Neuronal stem cell (in vitro differentiated cells): Measurements from ENCODE around the gene PPM1K.

Experiments
- DNase-seq: peaks from one replicate; pipeline ENCODE4 v3.0.0-alpha.2; 2013; ENCODE audit warnings: low spot score
- H2AFZ ChIP-seq: one replicate; pipeline ENCODE4 v1.6.1; 2013; ENCODE audit warnings: mild to moderate bottlenecking, low read length, inconsistent platforms
- H2AK5ac ChIP-seq: 2 replicates; pipeline ENCODE4 v1.6.1; 2013; ENCODE audit warnings: low read depth, mild to moderate bottlenecking, inconsistent platforms, low read length, moderate library complexity, mixed read lengths
- H2BK120ac ChIP-seq: 2 replicates; pipeline ENCODE4 v1.6.1; 2013; ENCODE audit warnings: low read depth, mild to moderate bottlenecking, inconsistent platforms, low read length, moderate library complexity, mixed read lengths
- H2BK12ac ChIP-seq: one replicate; pipeline ENCODE4 v1.6.1; 2013; ENCODE audit warnings: low read length, inconsistent platforms
- H2BK15ac ChIP-seq: 2 replicates; pipeline ENCODE4 v1.6.1; 2013; ENCODE audit warnings: mild to moderate bottlenecking, low read length, inconsistent platforms, mixed read lengths
- H2BK5ac ChIP-seq: one replicate; pipeline ENCODE4 v1.6.1; 2013; ENCODE audit warnings: inconsistent platforms, mild to moderate bottlenecking, low read length, moderate library complexity
- H3K14ac ChIP-seq: one replicate; pipeline ENCODE4 v1.6.1; 2013; ENCODE audit warnings: low read length, inconsistent platforms
- H3K18ac ChIP-seq: 2 replicates; pipeline ENCODE4 v1.6.1; 2013; ENCODE audit warnings: low read length, inconsistent platforms
- H3K23ac ChIP-seq: 2 replicates; pipeline ENCODE4 v1.6.1; 2013; ENCODE audit warnings: low read depth, mild to moderate bottlenecking, mixed read lengths, low read length, inconsistent platforms; ENCODE audit not compliant: poor library complexity
- H3K27ac ChIP-seq: replicated peaks from 3 replicates; pipeline ENCODE4 v1.5.1; 2013; ENCODE audit warnings: low read length, inconsistent platforms
- H3K27me3 ChIP-seq, 3 experiments: 2 replicates each; pipeline ENCODE4 v1.6.1; 2013; ENCODE audit warnings: low read length in 3 of 3, mild to moderate bottlenecking in 2 of 3, inconsistent platforms in 1 of 3, low read depth in 1 of 3, mixed read lengths in 1 of 3, moderate library complexity in 1 of 3; ENCODE audit not compliant: control insufficient read depth in 3 of 3, insufficient read depth in 3 of 3
- H3K36me3 ChIP-seq, 2 donors: replicated peaks in 1 of 2; 2 replicates each; pipeline ENCODE4 v1.6.1; 2013; ENCODE audit warnings: low read length in 2 of 2; ENCODE audit not compliant: control insufficient read depth in 2 of 2, insufficient read depth in 2 of 2
- H3K4ac ChIP-seq: 2 replicates; pipeline ENCODE4 v1.6.1; 2013; ENCODE audit warnings: inconsistent platforms, mild to moderate bottlenecking, low read length, moderate library complexity
- H3K4me1 ChIP-seq, 2 donors: 1 replicate in 1 of 2; 2 replicates in 1 of 2; pipeline ENCODE4 v1.6.1; 2013; ENCODE audit warnings: low read length in 2 of 2, low read depth in 1 of 2; ENCODE audit not compliant: control insufficient read depth in 2 of 2, insufficient read depth in 1 of 2
- H3K4me2 ChIP-seq: one replicate; pipeline ENCODE4 v1.6.1; 2013; ENCODE audit warnings: mild to moderate bottlenecking, low read length, inconsistent platforms; ENCODE audit not compliant: insufficient read depth, poor library complexity, severe bottlenecking
- H3K4me3 ChIP-seq, 2 donors: 2 replicates each; pipeline ENCODE4 v1.5.1; 2013; ENCODE audit warnings: low read length in 2 of 2, mild to moderate bottlenecking in 2 of 2, inconsistent platforms in 1 of 2, moderate library complexity in 1 of 2
- H3K79me1 ChIP-seq: one replicate; pipeline ENCODE4 v1.6.1; 2013; ENCODE audit warnings: low read depth, mild to moderate bottlenecking, inconsistent platforms, low read length, moderate library complexity
- H3K9ac ChIP-seq: one replicate; pipeline ENCODE4 v1.6.1; 2013; ENCODE audit warnings: mild to moderate bottlenecking, low read depth, low read length, inconsistent platforms; ENCODE audit not compliant: poor library complexity
- H3K9me3 ChIP-seq, 2 donors: replicated peaks in 1 of 2; 2 replicates each; pipeline versions ENCODE3 to v1.6.1; 2013; ENCODE audit warnings: low read length in 2 of 2, mild to moderate bottlenecking in 2 of 2, inconsistent platforms in 1 of 2, low read depth in 1 of 2, mixed read lengths in 1 of 2, moderate library complexity in 1 of 2; ENCODE audit not compliant: control insufficient read depth in 2 of 2, insufficient read depth in 1 of 2
- H4K8ac ChIP-seq: one replicate; pipeline ENCODE4 v1.6.1; 2013; ENCODE audit warnings: low read depth, mild to moderate bottlenecking, inconsistent platforms, low read length, moderate library complexity
- H4K91ac ChIP-seq: one replicate; pipeline ENCODE4 v1.6.1; 2013; ENCODE audit warnings: low read length, low read depth, mild to moderate bottlenecking, inconsistent platforms; ENCODE audit not compliant: poor library complexity
- WGBS, 2 donors: extraction: QIAGEN DNeasy Blood & Tissue Kit; methylation state at CpG; one replicate each; pipeline ENCODE4 v1.1.7; 2013; ENCODE audit warnings: missing lambda C conversion rate in 2 of 2, mixed read lengths in 1 of 2; ENCODE audit not compliant: insufficient read length in 2 of 2, insufficient replicate concordance in 1 of 2; ENCODE audit errors: extremely low coverage in 2 of 2; 5-methylcytosine and 5-hydroxymethylcytosine counted together

Gene PPM1K

DNA sequence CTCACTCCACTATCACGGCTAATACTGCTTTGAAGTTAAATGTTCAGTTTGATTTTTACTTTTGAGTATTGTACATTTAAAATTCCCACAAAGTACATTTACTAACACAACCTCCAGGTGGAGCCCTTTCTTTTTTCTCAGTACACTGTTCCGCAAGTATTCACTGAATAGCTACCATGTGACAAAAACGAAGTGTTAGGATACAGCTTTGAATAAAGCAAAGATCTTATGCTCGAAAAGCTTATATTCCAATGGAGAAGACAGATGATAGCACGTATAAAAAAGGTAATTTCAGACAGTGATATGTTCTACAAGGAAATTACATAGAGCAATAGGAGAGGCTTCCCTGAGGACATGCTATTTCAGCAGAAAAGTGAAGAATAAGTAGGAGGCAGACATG, 65.3 kb downstream of the PPM1K start:
- peak; percentile 33 for DNase-seq
- Histone ChIP-seq H2BK120ac (no peak overlapping the region), H4K91ac (no peak overlapping the region)

DNA sequence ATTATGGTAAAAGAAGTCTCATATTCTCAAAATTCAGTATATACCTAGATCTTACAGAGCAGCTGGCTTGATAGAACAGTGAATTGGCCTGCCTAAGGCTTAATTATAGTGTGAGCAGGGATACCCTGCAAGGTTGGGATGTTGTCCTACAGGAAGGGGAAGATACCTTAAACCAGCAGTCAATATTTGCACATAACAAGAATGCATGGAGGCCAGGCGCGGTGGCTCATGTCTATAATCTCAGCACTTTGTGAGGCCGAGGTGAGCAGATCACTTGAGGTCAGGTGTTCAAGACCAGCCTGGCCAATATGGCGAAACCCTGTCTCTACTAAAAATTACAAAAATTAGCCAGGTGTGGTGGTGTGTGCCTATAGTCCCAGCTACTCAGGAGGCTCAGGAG, 67.2 kb downstream of the PPM1K start:
- Histone ChIP-seq H3K4ac (no peak overlapping the region), H3K79me1 (no peaks in the 10 kb centered on the region), H2BK5ac (no peak overlapping the region), H2AK5ac (no peak overlapping the region), H3K23ac (no peak overlapping the region), H3K36me3 (no peaks in the 10 kb centered on the region), H2BK15ac (no peak overlapping the region), H3K4me3 (no peak overlapping the region), H3K9me3 (no peaks in the 10 kb centered on the region), H2BK12ac (no peak overlapping the region), H3K9ac (no peak overlapping the region), H3K14ac (no peak overlapping the region), H2BK120ac (no peak overlapping the region), H3K4me1 (no peaks in the 10 kb centered on the region), H3K27ac (no peak overlapping the region), H3K18ac (no peak overlapping the region), H3K27me3 (no peaks in the 10 kb centered on the region), H4K8ac (no peak overlapping the region), H3K4me2 (no peak overlapping the region), H4K91ac (no peak overlapping the region), H2AFZ (no peak overlapping the region)
- WGBS, 2 donors: no CpG with 5 or more reads among the region's 4 CpGs
- no peak for DNase-seq

More for the DNA sequence above, 65.3 kb downstream of the PPM1K start:
- H3K18ac ChIP-seq: no peak overlapping the region
- H3K4me2 ChIP-seq: no peak overlapping the region
- no peaks in the 10 kb centered on the region for H3K27me3 ChIP-seq
- H4K8ac ChIP-seq: no peak overlapping the region
- no peak overlapping the region for H3K23ac ChIP-seq
- no peak overlapping the region for H2BK5ac ChIP-seq
- no peak overlapping the region for H2AFZ ChIP-seq
- WGBS, 2 donors: no CpG with 5 or more reads among the region's 5 CpGs
- no peak overlapping the region for H3K9ac ChIP-seq
- H3K14ac ChIP-seq: no peak overlapping the region
- H2BK12ac ChIP-seq: no peak overlapping the region
- H3K27ac ChIP-seq: no peak overlapping the region
- H3K79me1 ChIP-seq: no peaks in the 10 kb centered on the region
- H3K4me1 ChIP-seq: no peaks in the 10 kb centered on the region
- no peak overlapping the region for H3K4me3 ChIP-seq
- no peaks in the 10 kb centered on the region for H3K9me3 ChIP-seq
- H2BK15ac ChIP-seq: no peak overlapping the region
- H2AK5ac ChIP-seq: no peak overlapping the region
- no peak overlapping the region for H3K4ac ChIP-seq
- H3K36me3 ChIP-seq: no peaks in the 10 kb centered on the region

DNA sequence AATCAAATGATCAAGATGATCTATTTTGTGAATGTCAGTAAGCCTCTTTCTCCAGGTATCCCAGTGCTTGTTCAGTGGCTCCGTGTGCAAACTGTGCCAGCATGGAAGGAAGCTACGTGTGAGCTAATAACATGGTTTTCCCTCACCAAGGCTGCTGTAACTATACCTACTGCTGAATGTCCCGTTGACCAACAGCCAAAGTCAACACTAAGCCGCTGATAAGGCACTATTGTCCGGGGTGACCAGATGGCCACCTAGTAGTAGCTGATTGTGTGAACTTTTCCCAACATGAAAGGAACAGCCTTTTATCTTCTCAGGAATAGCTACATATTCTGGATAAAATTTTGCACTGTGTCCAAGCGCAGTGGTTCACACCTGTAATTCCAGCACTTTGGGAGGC, 68.0 kb downstream of the PPM1K start:
- WGBS, 2 donors: no CpG with 5 or more reads among the region's 6 CpGs
- H3K79me1 ChIP-seq: no peaks in the 10 kb centered on the region

DNA sequence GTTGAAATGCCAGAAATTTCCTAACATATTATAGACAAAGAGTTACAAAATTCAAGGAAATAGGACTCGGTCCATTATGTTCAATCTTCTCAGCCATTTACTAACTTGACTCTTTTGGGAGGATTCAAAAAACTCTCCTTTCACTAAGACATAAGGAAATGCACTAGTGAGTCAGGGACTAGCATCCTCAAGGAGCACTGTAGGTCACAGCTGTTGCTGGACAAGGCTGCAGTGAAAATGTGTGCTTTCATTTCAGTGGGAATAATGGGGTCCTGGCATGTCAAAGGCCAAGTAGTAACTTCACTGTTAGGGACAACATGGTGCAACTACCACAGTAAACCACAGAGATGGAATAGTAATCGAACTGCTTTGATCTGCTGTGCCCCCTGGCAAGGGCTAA, 69.0 kb downstream of the PPM1K start:
- Histone ChIP-seq H3K9me3 (no peaks in the 10 kb centered on the region), H3K4me2 (no peak overlapping the region), H2BK5ac (no peak overlapping the region), H3K4me3 (no peak overlapping the region), H2AFZ (no peak overlapping the region), H3K18ac (no peak overlapping the region), H3K27me3 (no peaks in the 10 kb centered on the region), H3K4me1 (no peaks in the 10 kb centered on the region), H4K91ac (no peak overlapping the region), H3K36me3 (no peaks in the 10 kb centered on the region), H3K9ac (no peak overlapping the region), H2BK120ac (no peak overlapping the region), H2BK12ac (no peak overlapping the region), H3K14ac (no peak overlapping the region), H4K8ac (no peak overlapping the region), H2AK5ac (no peak overlapping the region), H3K79me1 (no peaks in the 10 kb centered on the region), H3K23ac (no peak overlapping the region), H3K27ac (no peak overlapping the region), H3K4ac (no peak overlapping the region), H2BK15ac (no peak overlapping the region)
- DNase-seq: no peak
- WGBS, 2 donors: no CpG with 5 or more reads among the region's 2 CpGs

More for the DNA sequence above, 68.0 kb downstream of the PPM1K start:
- H3K27ac ChIP-seq: no peak overlapping the region
- H3K9me3 ChIP-seq: no peaks in the 10 kb centered on the region
- DNase-seq: no peak
- H3K23ac ChIP-seq: no peak overlapping the region
- H4K91ac ChIP-seq: no peak overlapping the region
- H3K14ac ChIP-seq: no peak overlapping the region
- no peak overlapping the region for H2AFZ ChIP-seq
- no peak overlapping the region for H4K8ac ChIP-seq
- no peak overlapping the region for H3K4ac ChIP-seq
- no peak overlapping the region for H3K4me2 ChIP-seq
- H2BK15ac ChIP-seq: no peak overlapping the region
- H3K9ac ChIP-seq: no peak overlapping the region
- H2BK5ac ChIP-seq: no peak overlapping the region
- H2BK12ac ChIP-seq: no peak overlapping the region
- no peaks in the 10 kb centered on the region for H3K36me3 ChIP-seq
- H3K4me3 ChIP-seq: no peak overlapping the region
- H3K4me1 ChIP-seq: no peaks in the 10 kb centered on the region
- no peak overlapping the region for H3K18ac ChIP-seq
- no peak overlapping the region for H2BK120ac ChIP-seq
- H3K27me3 ChIP-seq: no peaks in the 10 kb centered on the region
- no peak overlapping the region for H2AK5ac ChIP-seq
